ENCODE data around the gene ANTXR2. TPM values are rescaled to one million over a fixed set of nuclear protein-coding genes. Genes with fewer than 3 reads are reported as not detected.
A peak's percentile ranks its signal among the peaks of the same experiment; 100 is the strongest.

Gene ANTXR2
- total RNA-seq, 5 donors from 2014 or later (not counting 1 experiment from before 2014, with no cell fraction given): 45.1 to 64.3 (median 48.2) TPM

GRCh38 chr4:80090090-80090489 lies 17.1 kb upstream of the ANTXR2 start:
- no peak for ATAC-seq (replicated peaks in 1 of 4)
- no peak for DNase-seq
- Mint-ChIP-seq H3K4me3 (no peak overlapping the region), H3K4me1 (no peaks in the 10 kb centered on the region), H3K36me3 (no peaks in the 10 kb centered on the region), H3K27ac (no peak overlapping the region), H3K27me3 (peaks cover 1 to 4% of the 10 kb centered on the region in 2 donors), H3K9me3 (no peaks in the 10 kb centered on the region)
- H3K4me1 ChIP-seq (ENCODE audit: control insufficient read depth in 1 of 2, extremely low read depth in 1 of 2, insufficient read depth in 2 of 2, low read length in 2 of 2): no peaks in the 10 kb centered on the region
- H3K27me3 ChIP-seq (replicated peaks in 1 of 2; ENCODE audit: control insufficient read depth in 2 of 2, extremely low read depth in 1 of 2, insufficient read depth in 2 of 2, low read length in 1 of 2): no peaks in the 10 kb centered on the region
- no peaks in the 10 kb centered on the region for H3K9me3 ChIP-seq
- ChIA-PET POLR2A (interaction anchor here in 1 of 2 donors (0.8 kb wide), 1 partner anchor 44 kb away, joined by 3 read pairs; no protein-coding TSS in a partner anchor), CTCF (interaction anchor here in 1 of 2 donors (0.6 kb wide), 1 partner anchor 94 kb away, joined by 4 read pairs; no protein-coding TSS in a partner anchor)
- no peak overlapping the region for H3K4me3 ChIP-seq (ENCODE audit: control insufficient read depth in 1 of 2, extremely low read depth in 1 of 2, low read length in 1 of 2)
- H3K36me3 ChIP-seq (ENCODE audit: control insufficient read depth in 2 of 2, extremely low read depth in 1 of 2, insufficient read depth in 1 of 2, low read length in 1 of 2): no peaks in the 10 kb centered on the region
- WGBS (ENCODE audit: insufficient coverage): no CpG with 5 or more reads among the region's 1 CpG
- no peak overlapping the region for H3K27ac ChIP-seq (ENCODE audit: low read length)

GRCh38 chr4:80088471-80088870 lies 15.4 kb upstream of the ANTXR2 start:
- no peaks in the 10 kb centered on the region for H3K4me1 Mint-ChIP-seq
- CTCF ChIA-PET: no interaction called here
- no peaks in the 10 kb centered on the region for H3K36me3 ChIP-seq (ENCODE audit: control insufficient read depth in 2 of 2, extremely low read depth in 1 of 2, insufficient read depth in 1 of 2, low read length in 1 of 2)
- no peaks in the 10 kb centered on the region for H3K36me3 Mint-ChIP-seq
- no peaks in the 10 kb centered on the region for H3K27me3 ChIP-seq (replicated peaks in 1 of 2; ENCODE audit: control insufficient read depth in 2 of 2, extremely low read depth in 1 of 2, insufficient read depth in 2 of 2, low read length in 1 of 2)
- no peaks in the 10 kb centered on the region for H3K9me3 ChIP-seq
- no peaks in the 10 kb centered on the region for H3K9me3 Mint-ChIP-seq
- no CpG with 5 or more reads among the region's 1 CpG for WGBS (ENCODE audit: insufficient coverage)
- no peak overlapping the region for H3K27ac ChIP-seq (ENCODE audit: low read length)
- H3K27ac Mint-ChIP-seq: no peak overlapping the region
- H3K4me3 ChIP-seq (ENCODE audit: control insufficient read depth in 1 of 2, extremely low read depth in 1 of 2, low read length in 1 of 2): no peak overlapping the region
- peaks cover 0 to 1% of the 10 kb centered on the region in 2 donors for H3K27me3 Mint-ChIP-seq
- DNase-seq (no peak), ATAC-seq (replicated peaks in 1 of 4) (no peak)
- no peak overlapping the region for H3K4me3 Mint-ChIP-seq
- H3K4me1 ChIP-seq (ENCODE audit: control insufficient read depth in 1 of 2, extremely low read depth in 1 of 2, insufficient read depth in 2 of 2, low read length in 2 of 2): no peaks in the 10 kb centered on the region
- POLR2A ChIA-PET: no interaction called here

- ChIA-PET POLR2A (no interaction called here), CTCF (no interaction called here)
- Histone ChIP-seq H3K4me1 (ENCODE audit: control insufficient read depth in 1 of 2, extremely low read depth in 1 of 2, insufficient read depth in 2 of 2, low read length in 2 of 2) (no peaks in the 10 kb centered on the region), H3K36me3 (ENCODE audit: control insufficient read depth in 2 of 2, extremely low read depth in 1 of 2, insufficient read depth in 1 of 2, low read length in 1 of 2) (no peaks in the 10 kb centered on the region), H3K4me3 (ENCODE audit: control insufficient read depth in 1 of 2, extremely low read depth in 1 of 2, low read length in 1 of 2) (no peak overlapping the region), H3K27me3 (replicated peaks in 1 of 2; ENCODE audit: control insufficient read depth in 2 of 2, extremely low read depth in 1 of 2, insufficient read depth in 2 of 2, low read length in 1 of 2) (no peaks in the 10 kb centered on the region), H3K9me3 (no peaks in the 10 kb centered on the region), H3K27ac (ENCODE audit: low read length) (no peak overlapping the region)
- Mint-ChIP-seq H3K27me3 (peaks cover 0 to 1% of the 10 kb centered on the region in 2 donors), H3K27ac (no peak overlapping the region), H3K4me3 (no peak overlapping the region), H3K9me3 (no peaks in the 10 kb centered on the region), H3K36me3 (no peaks in the 10 kb centered on the region), H3K4me1 (no peaks in the 10 kb centered on the region)
- ATAC-seq (replicated peaks in 1 of 4) (no peak), DNase-seq (no peak)
- no CpG with 5 or more reads among the region's 5 CpGs for WGBS (ENCODE audit: insufficient coverage)
These were observed 13.3 kb upstream of the ANTXR2 start for GRCh38 chr4:80086296-80086695.

DNA sequence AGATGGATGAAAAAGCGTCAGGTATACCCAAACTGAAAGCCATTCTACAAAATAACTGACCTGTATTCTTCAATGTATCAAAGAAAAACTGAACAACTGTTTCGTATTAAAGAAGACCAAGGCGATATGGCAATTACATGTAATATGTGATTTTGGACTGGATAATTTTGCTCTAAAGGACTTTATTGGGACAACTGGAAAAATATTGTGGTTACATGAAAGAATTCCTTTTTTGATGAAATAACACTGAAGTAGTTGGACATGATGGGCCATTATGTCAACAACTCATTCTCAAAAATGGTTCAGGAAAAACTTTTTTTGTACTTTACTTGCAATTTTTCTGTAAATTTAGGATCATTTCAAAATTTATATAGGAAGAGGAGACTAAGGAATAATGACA lies 12.1 kb upstream of the ANTXR2 start:
- Histone ChIP-seq H3K27me3 (replicated peaks in 1 of 2; ENCODE audit: control insufficient read depth in 2 of 2, extremely low read depth in 1 of 2, insufficient read depth in 2 of 2, low read length in 1 of 2) (no peaks in the 10 kb centered on the region), H3K27ac (ENCODE audit: low read length) (no peak overlapping the region), H3K9me3 (no peaks in the 10 kb centered on the region), H3K4me3 (ENCODE audit: control insufficient read depth in 1 of 2, extremely low read depth in 1 of 2, low read length in 1 of 2) (no peak overlapping the region), H3K4me1 (ENCODE audit: control insufficient read depth in 1 of 2, extremely low read depth in 1 of 2, insufficient read depth in 2 of 2, low read length in 2 of 2) (no peaks in the 10 kb centered on the region), H3K36me3 (ENCODE audit: control insufficient read depth in 2 of 2, extremely low read depth in 1 of 2, insufficient read depth in 1 of 2, low read length in 1 of 2) (no peaks in the 10 kb centered on the region)
- Mint-ChIP-seq H3K27ac (no peak overlapping the region), H3K4me1 (no peaks in the 10 kb centered on the region), H3K27me3 (peaks cover 0 to 1% of the 10 kb centered on the region in 2 donors), H3K4me3 (no peak overlapping the region), H3K9me3 (no peaks in the 10 kb centered on the region), H3K36me3 (no peaks in the 10 kb centered on the region)
- CTCF ChIA-PET: no interaction called here
- WGBS (ENCODE audit: insufficient coverage): no CpG with 5 or more reads among the region's 3 CpGs
- POLR2A ChIA-PET: no interaction called here
- ATAC-seq (replicated peaks in 1 of 4) (no peak), DNase-seq (no peak)

DNA sequence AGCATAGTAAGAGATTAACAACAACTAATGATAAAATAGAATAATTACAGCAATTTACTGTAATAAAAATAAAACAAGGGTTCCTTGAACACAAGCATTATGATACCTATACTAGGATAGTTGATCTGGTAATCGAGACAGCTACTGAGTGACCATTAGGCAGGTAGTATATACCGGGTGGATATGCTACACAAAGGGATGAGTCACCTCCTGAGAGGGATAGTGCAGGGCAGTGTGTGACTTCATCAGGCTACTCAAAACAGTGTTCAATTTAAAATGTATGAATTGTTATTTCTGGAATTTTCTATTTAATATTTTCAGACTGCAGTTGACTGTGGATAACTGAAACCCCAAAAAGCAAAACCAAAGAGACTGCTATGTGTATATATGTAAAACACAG lies 9.7 kb upstream of the ANTXR2 start:
- Histone ChIP-seq H3K4me3 (ENCODE audit: control insufficient read depth in 1 of 2, extremely low read depth in 1 of 2, low read length in 1 of 2) (no peak overlapping the region), H3K36me3 (ENCODE audit: control insufficient read depth in 2 of 2, extremely low read depth in 1 of 2, insufficient read depth in 1 of 2, low read length in 1 of 2) (no peaks in the 10 kb centered on the region), H3K9me3 (no peaks in the 10 kb centered on the region), H3K27me3 (replicated peaks in 1 of 2; ENCODE audit: control insufficient read depth in 2 of 2, extremely low read depth in 1 of 2, insufficient read depth in 2 of 2, low read length in 1 of 2) (no peaks in the 10 kb centered on the region), H3K27ac (ENCODE audit: low read length) (no peak overlapping the region), H3K4me1 (ENCODE audit: control insufficient read depth in 1 of 2, extremely low read depth in 1 of 2, insufficient read depth in 2 of 2, low read length in 2 of 2) (no peaks in the 10 kb centered on the region)
- Mint-ChIP-seq H3K36me3 (no peaks in the 10 kb centered on the region), H3K4me1 (peaks cover 7 to 12% (median 9%) of the 10 kb centered on the region in 3 donors), H3K4me3 (no peak overlapping the region), H3K9me3 (no peaks in the 10 kb centered on the region), H3K27me3 (peaks cover 0 to under 1% of the 10 kb centered on the region in 2 donors), H3K27ac (no peak overlapping the region)
- ATAC-seq (replicated peaks in 1 of 4) (no peak), DNase-seq (no peak)
- ChIA-PET POLR2A (no interaction called here), CTCF (no interaction called here)
- WGBS (ENCODE audit: insufficient coverage): 90% methylated on average over 1 of the region's 2 CpGs

DNA sequence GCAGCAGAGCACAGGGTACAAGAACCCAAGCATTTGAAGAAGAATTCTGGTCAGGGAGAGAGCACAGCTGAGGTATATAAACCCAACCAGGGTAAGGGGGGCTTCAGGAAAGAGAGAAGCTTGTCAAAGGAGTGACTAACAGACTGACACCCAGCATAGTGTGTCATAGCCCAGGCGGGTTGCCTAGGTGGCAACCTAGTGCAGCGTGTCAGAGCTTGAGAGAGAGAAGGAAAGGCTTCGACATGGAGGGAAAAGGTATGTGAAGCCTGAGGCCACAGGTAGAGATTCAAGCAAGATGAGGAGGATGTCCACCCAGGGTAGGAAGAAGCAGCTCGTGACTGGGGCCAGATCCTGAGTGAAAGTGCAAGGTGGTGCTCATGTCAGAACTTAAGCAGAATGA lies 8.5 kb upstream of the ANTXR2 start:
- H3K27ac Mint-ChIP-seq: peak overlapping the region in 1 of 2 donors; percentile 5

More for the DNA sequence above, 8.5 kb upstream of the ANTXR2 start:
- no peak overlapping the region for H3K4me3 Mint-ChIP-seq
- H3K9me3 ChIP-seq: no peaks in the 10 kb centered on the region
- H3K4me1 ChIP-seq (ENCODE audit: control insufficient read depth in 1 of 2, extremely low read depth in 1 of 2, insufficient read depth in 2 of 2, low read length in 2 of 2): no peaks in the 10 kb centered on the region
- H3K27ac ChIP-seq (ENCODE audit: low read length): no peak overlapping the region
- peak in 1 of 4 experiments; percentile 28 for ATAC-seq (replicated peaks in 1 of 4)
- no peak overlapping the region for H3K4me3 ChIP-seq (ENCODE audit: control insufficient read depth in 1 of 2, extremely low read depth in 1 of 2, low read length in 1 of 2)
- H3K36me3 ChIP-seq (ENCODE audit: control insufficient read depth in 2 of 2, extremely low read depth in 1 of 2, insufficient read depth in 1 of 2, low read length in 1 of 2): no peaks in the 10 kb centered on the region
- ChIA-PET POLR2A (no interaction called here), CTCF (interaction anchor here (0.6 to 1.4 kb wide), 2 partner anchors 15 to 435 kb away, joined by 3 read pairs; no protein-coding TSS in a partner anchor)
- no peaks in the 10 kb centered on the region for H3K9me3 Mint-ChIP-seq
- DNase-seq: no peak
- 91% methylated on average over 4 of the region's 4 CpGs for WGBS (ENCODE audit: insufficient coverage)
- H3K27me3 ChIP-seq (replicated peaks in 1 of 2; ENCODE audit: control insufficient read depth in 2 of 2, extremely low read depth in 1 of 2, insufficient read depth in 2 of 2, low read length in 1 of 2): no peaks in the 10 kb centered on the region
- H3K4me1 Mint-ChIP-seq: peaks cover 9 to 15% (median 9%) of the 10 kb centered on the region in 3 donors
- no peaks in the 10 kb centered on the region for H3K27me3 Mint-ChIP-seq
- no peaks in the 10 kb centered on the region for H3K36me3 Mint-ChIP-seq

Measured in T-cell (primary cell).